Activated T-cell treated with anti-CD3 and anti-CD28 coated beads, Interleukin-2, amount 50 U/mL, for 72 hours (primary cell): ENCODE results near the gene TEX38. TPM values are rescaled to one million over a fixed set of nuclear protein-coding genes. Genes with fewer than 3 reads are reported as not detected.

ENCODE experiments used
- ATAC-seq, 2 donors: fragments of 150-1000 bp; cut with Tn5 transposase; replicated peaks in 1 of 2; 2 replicates each; pipeline ENCODE4 v1.10.0; 2021; ENCODE audit warnings: moderate library complexity in 2 of 2, mild to moderate bottlenecking in 1 of 2
- DNase-seq, 2 donors: peaks; one replicate each; pipeline ENCODE4 v3.0.0; 2021 to 2022; ENCODE audit warnings: mixed read lengths in 1 of 2
- H3K27ac Mint-ChIP-seq: one replicate; pipeline ENCODE4 v1.8.0; 2022; ENCODE audit warnings: mild to moderate bottlenecking, moderate library complexity, mixed read lengths
- H3K27me3 Mint-ChIP-seq: one replicate; pipeline ENCODE4 v1.8.0; 2022; ENCODE audit warnings: low read depth, mixed read lengths
- H3K36me3 Mint-ChIP-seq, 2 donors: one replicate each; pipeline ENCODE4 v1.8.0; 2022; ENCODE audit warnings: mixed read lengths in 2 of 2, mild to moderate bottlenecking in 1 of 2; ENCODE audit not compliant: insufficient read depth in 2 of 2
- H3K4me1 Mint-ChIP-seq: one replicate; pipeline ENCODE4 v1.8.0; 2022; ENCODE audit warnings: low read depth, mixed read lengths
- H3K4me3 Mint-ChIP-seq, 2 donors: one replicate each; pipeline ENCODE4 v1.8.0; 2022; ENCODE audit warnings: mild to moderate bottlenecking in 2 of 2, mixed read lengths in 2 of 2, moderate library complexity in 2 of 2
- H3K9me3 Mint-ChIP-seq, 2 donors: one replicate each; pipeline ENCODE4 v1.8.0; 2022; ENCODE audit warnings: mixed read lengths in 2 of 2
- total RNA-seq, 2 donors: library from RNA; stranded (reverse); gene quantifications; one replicate each; pipeline ENCODE4 v1.2.3, GENCODE V29; 2022

The TEX38 gene
- under 1 TPM in 1 of 2 donors, not detected in 1; 0.65 TPM for total RNA-seq

GRCh38 chr1:46671554-46671953 lies at the start of gene TEX38:
Gene TEX38, plus strand, starts transcription at chr1:46671854. Its CDS starts 81 bp downstream, at chr1:46671935.
- H3K4me3 Mint-ChIP-seq, result no peak within 1 kb of the TSS
- H3K27me3 Mint-ChIP-seq, result no peaks in the 10 kb centered on the region
- peaks cover 0 to 2% of the 10 kb centered on the region in 2 donors for H3K36me3 Mint-ChIP-seq
- no peak for DNase-seq
- peaks cover 36% of the 10 kb centered on the region for H3K4me1 Mint-ChIP-seq
- no peaks in the 10 kb centered on the region for H3K9me3 Mint-ChIP-seq
- ATAC-seq, result no peak
- no peak within 1 kb of the TSS for H3K27ac Mint-ChIP-seq

DNA sequence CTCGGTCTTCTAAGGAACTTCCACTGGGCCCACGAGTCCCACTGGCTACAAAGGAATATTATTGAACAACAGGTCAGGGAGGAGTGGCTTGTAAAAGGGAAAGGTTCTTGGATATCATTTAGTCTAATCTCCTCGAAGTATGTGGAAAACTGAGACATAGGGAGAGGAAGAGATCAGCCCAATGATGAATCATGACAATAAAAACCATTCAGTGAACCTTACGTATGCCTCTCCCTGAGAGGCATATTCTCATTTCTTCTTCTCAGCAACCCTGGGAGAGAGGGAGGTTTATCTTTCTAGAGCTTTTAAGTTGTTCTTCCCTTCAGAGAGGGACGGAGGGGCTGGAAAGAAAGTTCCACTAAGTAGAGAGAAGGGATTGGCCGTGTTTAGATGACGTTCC lies 49.7 kb upstream of the TEX38 start:
- no peaks in the 10 kb centered on the region for H3K27me3 Mint-ChIP-seq
- no peaks in the 10 kb centered on the region for H3K36me3 Mint-ChIP-seq
- H3K4me1 Mint-ChIP-seq, result peaks cover 19% of the 10 kb centered on the region
- no peak for ATAC-seq
- DNase-seq, result no peak
- no peak overlapping the region for H3K4me3 Mint-ChIP-seq
- no peak overlapping the region for H3K27ac Mint-ChIP-seq
- no peaks in the 10 kb centered on the region for H3K9me3 Mint-ChIP-seq

- H3K4me1 Mint-ChIP-seq, result peaks cover 15% of the 10 kb centered on the region
- H3K9me3 Mint-ChIP-seq, result no peaks in the 10 kb centered on the region
- no peak for DNase-seq
Observed at GRCh38 chr1:46622344-46622743, 49.3 kb upstream of the TEX38 start.

DNA sequence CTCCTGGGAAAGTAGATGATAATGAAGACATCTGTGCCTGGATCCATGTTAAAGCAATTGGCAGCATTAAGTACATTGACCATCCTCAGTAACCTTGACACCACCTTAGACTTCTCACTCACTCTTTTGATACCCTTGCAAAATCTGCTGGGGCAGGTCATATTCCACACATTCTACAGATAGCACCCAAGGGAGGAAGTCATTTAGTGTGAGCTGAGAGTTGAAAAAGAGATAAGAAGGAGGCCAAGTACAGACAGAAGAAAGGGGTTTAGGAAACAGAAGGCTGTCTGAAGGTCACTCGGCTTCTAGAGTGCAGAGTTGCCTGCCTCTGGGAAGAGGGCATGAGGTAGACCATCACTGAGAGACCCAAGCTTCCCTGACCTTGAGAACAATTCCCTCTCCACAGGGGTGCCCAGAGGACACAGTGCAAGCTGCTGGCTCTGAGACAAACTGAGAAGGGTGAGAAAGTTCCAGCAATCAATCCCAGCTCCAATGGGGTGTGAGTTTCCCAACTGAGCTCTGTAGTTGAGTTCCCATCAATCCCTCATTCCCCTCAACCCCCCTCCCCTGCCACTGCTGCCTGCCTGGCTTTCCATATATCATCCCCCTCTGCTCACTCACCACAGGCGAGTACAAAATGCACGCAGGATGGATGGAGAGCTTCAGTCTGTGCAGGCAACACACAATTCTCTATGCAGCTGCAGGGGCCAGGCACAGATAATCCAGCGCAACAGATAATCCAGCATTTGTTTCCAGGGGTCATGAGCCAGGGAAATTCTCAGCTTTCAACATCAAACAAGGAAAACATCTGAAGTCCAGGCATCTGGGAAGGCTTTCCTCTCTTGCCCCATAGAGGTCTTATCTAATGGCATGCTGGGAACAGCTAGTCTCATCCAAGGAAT lies 47.7 kb upstream of the TEX38 start:
- Mint-ChIP-seq H3K4me3 (no peak overlapping the region), H3K27me3 (no peaks in the 10 kb centered on the region), H3K36me3 (no peaks in the 10 kb centered on the region), H3K4me1 (peaks cover 3% of the 10 kb centered on the region), H3K27ac (no peak overlapping the region), H3K9me3 (no peaks in the 10 kb centered on the region)
- DNase-seq (no peak), ATAC-seq (no peak)

More at GRCh38 chr1:46622344-46622743, 49.3 kb upstream of the TEX38 start:
- Mint-ChIP-seq H3K4me3 (no peak overlapping the region), H3K36me3 (no peaks in the 10 kb centered on the region), H3K27me3 (no peaks in the 10 kb centered on the region), H3K27ac (no peak overlapping the region)
- no peak for ATAC-seq

GRCh38 chr1:46630719-46631118 lies 40.9 kb upstream of the TEX38 start:
- no peak overlapping the region for H3K27ac Mint-ChIP-seq
- no peaks in the 10 kb centered on the region for H3K9me3 Mint-ChIP-seq
- no peak overlapping the region for H3K4me3 Mint-ChIP-seq
- DNase-seq (no peak), ATAC-seq (no peak)
- H3K36me3 Mint-ChIP-seq, result peaks cover 0 to 4% of the 10 kb centered on the region in 2 donors
- H3K27me3 Mint-ChIP-seq, result no peaks in the 10 kb centered on the region
- no peaks in the 10 kb centered on the region for H3K4me1 Mint-ChIP-seq

DNA sequence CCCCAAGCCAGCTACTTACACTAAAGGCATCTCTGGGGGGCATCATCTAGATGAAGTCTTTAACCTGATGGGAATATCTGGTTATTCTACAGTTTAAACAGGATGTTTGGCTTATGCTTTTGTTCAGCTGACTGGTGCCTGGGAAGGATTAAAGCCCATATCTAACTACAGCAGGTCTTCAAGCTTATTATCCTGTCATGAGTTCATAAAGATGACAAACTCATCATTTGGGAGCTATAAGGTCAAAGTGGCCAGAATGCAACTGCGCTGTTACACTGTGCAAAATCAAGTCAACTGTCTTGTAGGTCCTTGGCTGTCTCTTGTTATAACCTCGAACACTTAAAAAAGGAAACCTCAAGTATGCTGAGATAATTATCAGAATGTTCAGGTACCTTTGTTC lies 36.4 kb upstream of the TEX38 start:
- no peaks in the 10 kb centered on the region for H3K9me3 Mint-ChIP-seq
- no peaks in the 10 kb centered on the region for H3K4me1 Mint-ChIP-seq
- no peak for DNase-seq
- H3K4me3 Mint-ChIP-seq, result no peak overlapping the region
- no peak overlapping the region for H3K27ac Mint-ChIP-seq
- H3K27me3 Mint-ChIP-seq, result no peaks in the 10 kb centered on the region
- ATAC-seq, result no peak
- H3K36me3 Mint-ChIP-seq, result peaks cover 0 to 4% of the 10 kb centered on the region in 2 donors

DNA sequence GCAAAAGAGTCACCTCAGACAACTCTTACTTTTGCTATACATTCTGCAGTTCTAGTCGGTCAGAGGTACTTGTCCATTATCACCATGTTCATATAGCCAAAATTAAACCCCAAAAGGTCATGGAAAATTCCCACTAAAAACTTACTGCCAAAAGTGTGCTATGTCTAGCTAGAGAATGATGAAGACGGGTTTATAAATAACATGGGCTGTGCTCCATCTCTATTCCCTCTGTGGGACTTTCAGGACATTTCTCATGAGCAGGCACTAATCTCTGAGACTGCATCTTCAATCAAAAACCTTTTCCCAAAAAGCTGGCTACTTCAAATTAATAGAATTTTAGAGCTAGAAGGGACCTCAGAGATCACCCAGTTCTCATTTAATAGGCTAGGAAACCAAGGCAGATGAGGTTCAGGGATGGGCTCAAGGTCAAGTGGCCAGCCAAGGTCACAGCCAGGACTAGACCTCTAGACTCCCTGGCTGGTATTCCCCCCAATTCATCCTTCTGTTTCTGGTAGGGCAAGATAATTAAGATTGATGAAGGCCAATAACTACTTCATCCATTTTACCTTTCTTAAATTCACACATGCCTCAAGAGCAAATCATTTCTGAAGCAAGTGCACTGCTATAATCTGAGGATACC lies 34.1 kb upstream of the TEX38 start:
- no peaks in the 10 kb centered on the region for H3K9me3 Mint-ChIP-seq
- no peaks in the 10 kb centered on the region for H3K27me3 Mint-ChIP-seq
- DNase-seq (no peak), ATAC-seq (no peak)
- no peaks in the 10 kb centered on the region for H3K4me1 Mint-ChIP-seq
- H3K27ac Mint-ChIP-seq, result no peak overlapping the region
- no peak overlapping the region for H3K4me3 Mint-ChIP-seq
- peaks cover 4% of the 10 kb centered on the region in 2 donors for H3K36me3 Mint-ChIP-seq

DNA sequence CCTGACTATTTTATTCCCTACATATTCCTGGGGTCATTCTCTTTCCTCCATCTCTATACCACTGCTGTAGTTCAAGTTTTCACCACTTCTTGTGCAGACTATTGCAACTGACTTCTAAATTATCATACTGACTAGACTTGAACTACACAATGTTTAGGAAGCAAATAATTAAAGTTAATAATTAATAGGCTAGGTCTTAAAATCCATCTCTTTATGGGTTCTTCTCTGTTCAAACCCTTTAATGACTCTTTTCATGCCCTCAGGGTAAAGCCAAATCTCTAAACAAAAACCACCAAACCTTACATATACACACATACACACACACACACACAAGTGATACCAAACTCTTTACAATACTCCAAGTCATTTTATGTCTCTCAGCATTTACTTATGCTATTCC lies 32.7 kb upstream of the TEX38 start:
- ATAC-seq, result no peak
- Mint-ChIP-seq H3K36me3 (peaks cover 3 to 4% of the 10 kb centered on the region in 2 donors), H3K9me3 (no peaks in the 10 kb centered on the region), H3K27me3 (no peaks in the 10 kb centered on the region), H3K4me1 (no peaks in the 10 kb centered on the region), H3K4me3 (no peak overlapping the region), H3K27ac (no peak overlapping the region)
- DNase-seq, result no peak

DNA sequence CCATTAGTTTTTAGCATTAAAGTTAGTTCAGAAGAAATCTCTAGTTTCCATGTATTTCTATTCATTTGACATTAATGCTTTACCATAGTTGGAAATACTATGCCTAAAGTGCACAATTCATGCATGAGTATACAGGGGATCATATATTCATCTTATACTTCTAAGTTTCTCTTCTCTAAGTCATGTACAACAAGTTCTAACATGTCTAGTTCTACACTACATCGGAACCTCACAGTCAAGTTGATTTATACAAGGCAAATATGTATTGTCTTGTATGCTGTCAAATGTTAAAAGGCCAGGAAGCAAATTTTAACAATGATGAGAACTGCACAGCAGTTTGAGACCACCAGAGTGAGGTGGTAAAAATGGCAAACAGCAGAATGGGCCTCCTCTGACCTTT lies 32.1 kb upstream of the TEX38 start:
- no peak for DNase-seq
- Mint-ChIP-seq H3K27me3 (no peaks in the 10 kb centered on the region), H3K9me3 (no peaks in the 10 kb centered on the region), H3K4me3 (no peak overlapping the region), H3K27ac (no peak overlapping the region), H3K36me3 (peaks cover 0 to 4% of the 10 kb centered on the region in 2 donors), H3K4me1 (no peaks in the 10 kb centered on the region)
- ATAC-seq, result no peak

- no peak for ATAC-seq
- H3K27ac Mint-ChIP-seq, result no peak overlapping the region
Observed at GRCh38 chr1:46642115-46642680, 29.5 kb upstream of the TEX38 start.

DNA sequence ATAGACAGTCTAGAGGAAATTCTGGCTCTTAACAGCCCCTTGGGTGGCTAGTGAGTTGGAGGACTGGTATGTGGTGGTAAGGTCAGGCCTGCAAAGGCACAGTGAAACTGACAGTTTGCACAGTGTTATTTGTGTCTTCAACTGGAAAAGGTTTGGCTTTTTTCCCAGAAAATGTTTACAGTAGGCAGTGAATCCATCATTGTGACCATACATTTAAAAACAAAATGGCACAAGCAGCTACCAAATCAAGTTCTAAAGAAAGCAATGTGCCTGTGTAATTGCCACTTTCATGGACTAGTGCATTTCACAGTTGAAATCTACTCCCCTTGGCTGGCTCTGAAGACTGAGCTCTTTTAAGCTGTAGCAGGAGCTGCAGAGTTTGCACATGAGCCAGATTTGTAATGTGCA lies 28.3 kb upstream of the TEX38 start:
- Mint-ChIP-seq H3K27me3 (no peaks in the 10 kb centered on the region), H3K9me3 (peaks cover 0 to 3% of the 10 kb centered on the region in 2 donors), H3K27ac (no peak overlapping the region), H3K4me3 (no peak overlapping the region), H3K4me1 (peaks cover 8% of the 10 kb centered on the region), H3K36me3 (peaks cover 5 to 10% of the 10 kb centered on the region in 2 donors)
- ATAC-seq (no peak), DNase-seq (no peak)

More at GRCh38 chr1:46642115-46642680, 29.5 kb upstream of the TEX38 start:
- DNase-seq, result no peak
- H3K4me1 Mint-ChIP-seq, result peaks cover 5% of the 10 kb centered on the region
- no peaks in the 10 kb centered on the region for H3K27me3 Mint-ChIP-seq
- peaks cover 0 to under 1% of the 10 kb centered on the region in 2 donors for H3K9me3 Mint-ChIP-seq
- H3K36me3 Mint-ChIP-seq, result peaks cover 3 to 7% of the 10 kb centered on the region in 2 donors
- H3K4me3 Mint-ChIP-seq, result no peak overlapping the region

DNA sequence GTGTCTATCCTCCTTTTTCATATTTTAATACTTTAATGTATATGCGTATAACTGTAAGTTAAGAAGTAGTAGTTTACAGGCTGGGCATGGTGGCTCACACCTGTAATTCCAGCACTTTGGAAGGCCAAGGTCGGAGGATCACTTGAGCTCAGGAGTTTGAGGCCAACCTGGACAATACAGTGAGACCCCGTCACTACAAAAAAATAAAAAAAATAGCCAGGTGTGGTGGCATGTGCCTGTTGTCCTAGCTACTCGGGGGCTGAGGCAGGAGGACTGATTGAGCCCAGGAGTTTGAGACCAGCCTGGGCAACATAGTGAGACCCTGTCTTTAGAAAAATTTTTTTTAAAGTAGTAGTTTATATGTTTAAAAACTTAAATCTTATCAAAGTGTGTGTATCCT lies 25.8 kb upstream of the TEX38 start:
- peaks cover 15 to 16% of the 10 kb centered on the region in 2 donors for H3K36me3 Mint-ChIP-seq
- DNase-seq, result no peak
- peaks cover 8% of the 10 kb centered on the region for H3K4me1 Mint-ChIP-seq
- no peak overlapping the region for H3K4me3 Mint-ChIP-seq
- no peaks in the 10 kb centered on the region for H3K27me3 Mint-ChIP-seq
- no peak overlapping the region for H3K27ac Mint-ChIP-seq
- ATAC-seq, result no peak
- peaks cover 0 to 6% of the 10 kb centered on the region in 2 donors for H3K9me3 Mint-ChIP-seq

GRCh38 chr1:46646331-46646730 lies 25.3 kb upstream of the TEX38 start:
- no peak for ATAC-seq
- Mint-ChIP-seq H3K36me3 (peaks cover 15% of the 10 kb centered on the region in 2 donors), H3K4me1 (peaks cover 8% of the 10 kb centered on the region)

More at GRCh38 chr1:46646331-46646730, 25.3 kb upstream of the TEX38 start:
- no peak overlapping the region for H3K4me3 Mint-ChIP-seq
- H3K27ac Mint-ChIP-seq, result no peak overlapping the region
- H3K9me3 Mint-ChIP-seq, result peaks cover 0 to 6% of the 10 kb centered on the region in 2 donors
- H3K27me3 Mint-ChIP-seq, result no peaks in the 10 kb centered on the region
- no peak for DNase-seq
